Parathyroid adenoma (tissue), 2 donors: ENCODE results near the gene DPCD.

Experiments
- H2AFZ ChIP-seq: fragments of 300-600 bp; sonication (generic); one replicate; pipeline ENCODE4 v1.7.0; 2017; ENCODE audit warnings: antibody characterized with exemption, mild to moderate bottlenecking
- H3K27ac ChIP-seq: fragments of 300-600 bp; sonication (generic); one replicate; pipeline ENCODE4 v1.7.0; 2017
- H3K27me3 ChIP-seq: fragments of 300-600 bp; sonication (generic); one replicate; pipeline ENCODE4 v1.7.0; 2017; ENCODE audit warnings: low read length; ENCODE audit not compliant: control insufficient read depth, insufficient read depth
- H3K36me3 ChIP-seq: fragments of 300-600 bp; sonication (generic); one replicate; pipeline ENCODE4 v1.7.0; 2017; ENCODE audit warnings: low read length; ENCODE audit not compliant: control insufficient read depth, insufficient read depth
- H3K4me1 ChIP-seq: fragments of 300-600 bp; sonication (generic); one replicate; pipeline ENCODE4 v1.7.0; 2017; ENCODE audit warnings: control low read depth
- H3K4me2 ChIP-seq: fragments of 300-600 bp; sonication (generic); one replicate; pipeline ENCODE4 v1.7.0; 2017; ENCODE audit warnings: low read length
- H3K4me3 ChIP-seq: fragments of 300-600 bp; sonication (generic); one replicate; pipeline ENCODE4 v1.7.0; 2017; ENCODE audit warnings: low read depth, low read length
- H3K79me2 ChIP-seq: fragments of 300-600 bp; sonication (generic); one replicate; pipeline ENCODE4 v1.7.0; 2017; ENCODE audit warnings: control low read depth
- H3K9ac ChIP-seq: fragments of 300-600 bp; sonication (generic); one replicate; pipeline ENCODE4 v1.7.0; 2017; ENCODE audit warnings: mild to moderate bottlenecking
- H3K9me3 ChIP-seq: fragments of 300-600 bp; sonication (generic); one replicate; pipeline ENCODE4 v1.7.0; 2017; ENCODE audit warnings: low read length; ENCODE audit not compliant: control insufficient read depth
- CTCF ChIP-seq: fragments of 300-600 bp; sonication (generic); IDR thresholded peaks from one replicate; pipeline ENCODE4 v1.7.0; 2017; ENCODE audit warnings: antibody characterized with exemption, mild to moderate bottlenecking
- donor health status: primary hyperparathyroidism.

Gene DPCD

GRCh38 chr10:101559596-101560297 lies 28.4 kb upstream of the DPCD start:
- H3K79me2 ChIP-seq, result no peaks in the 10 kb centered on the region
- no peak overlapping the region for H3K27ac ChIP-seq
- H3K4me2 ChIP-seq, result no peak overlapping the region
- no peaks in the 10 kb centered on the region for H3K36me3 ChIP-seq
- peaks cover under 1% of the 10 kb centered on the region for H3K27me3 ChIP-seq
- no peaks in the 10 kb centered on the region for H3K9me3 ChIP-seq
- no peak overlapping the region for H2AFZ ChIP-seq
- TF ChIP-seq CTCF, result no peak
- H3K4me1 ChIP-seq, result no peaks in the 10 kb centered on the region
- H3K9ac ChIP-seq, result no peak overlapping the region
- no peak overlapping the region for H3K4me3 ChIP-seq

GRCh38 chr10:101560298-101561067 lies 27.6 kb upstream of the DPCD start:
- H3K4me1 ChIP-seq, result no peaks in the 10 kb centered on the region
- H3K27ac ChIP-seq, result no peak overlapping the region
- no peaks in the 10 kb centered on the region for H3K9me3 ChIP-seq
- H2AFZ ChIP-seq, result no peak overlapping the region
- TF ChIP-seq CTCF, result no peak
- H3K36me3 ChIP-seq, result no peaks in the 10 kb centered on the region
- no peak overlapping the region for H3K4me3 ChIP-seq
- H3K79me2 ChIP-seq, result no peaks in the 10 kb centered on the region
- H3K9ac ChIP-seq, result no peak overlapping the region
- no peak overlapping the region for H3K4me2 ChIP-seq
- H3K27me3 ChIP-seq, result peaks cover 7% of the 10 kb centered on the region

- no peaks in the 10 kb centered on the region for H3K4me1 ChIP-seq
- no peak overlapping the region for H3K4me3 ChIP-seq
- no peaks in the 10 kb centered on the region for H3K9me3 ChIP-seq
- no peak overlapping the region for H3K27ac ChIP-seq
- H3K4me2 ChIP-seq, result no peak overlapping the region
- no peak for TF ChIP-seq CTCF
- H3K27me3 ChIP-seq, result peaks cover 7% of the 10 kb centered on the region
- no peak overlapping the region for H3K9ac ChIP-seq
- H2AFZ ChIP-seq, result no peak overlapping the region
- no peaks in the 10 kb centered on the region for H3K36me3 ChIP-seq
- H3K79me2 ChIP-seq, result no peaks in the 10 kb centered on the region
Observed at GRCh38 chr10:101561068-101561915, 26.8 kb upstream of the DPCD start.

- no peak overlapping the region for H3K4me3 ChIP-seq
- no peaks in the 10 kb centered on the region for H3K9me3 ChIP-seq
- H3K27me3 ChIP-seq, result peaks cover 7% of the 10 kb centered on the region
- no peak overlapping the region for H3K4me2 ChIP-seq
- no peak overlapping the region for H2AFZ ChIP-seq
- H3K79me2 ChIP-seq, result no peaks in the 10 kb centered on the region
- no peaks in the 10 kb centered on the region for H3K4me1 ChIP-seq
- H3K36me3 ChIP-seq, result no peaks in the 10 kb centered on the region
- no peak overlapping the region for H3K9ac ChIP-seq
- no peak for TF ChIP-seq CTCF
- no peak overlapping the region for H3K27ac ChIP-seq
Observed at GRCh38 chr10:101562231-101562630, 25.9 kb upstream of the DPCD start.
